ENCODE results near the gene PARD3.
"Not testable (repeated sequence)": the region's sequence is repeated elsewhere in the genome, so short reads cannot be mapped to it uniquely, and the experiment has no call there.

PARD3 gene

GRCh38 chr10:34751272-34751671 lies 63.8 kb downstream of the PARD3 start:
- H3K27me3 ChIP-seq (ENCODE audit: insufficient read depth, low read depth) = no peaks in the 10 kb centered on the region
- H3K79me2 ChIP-seq (ENCODE audit: insufficient read depth, low read depth) = peaks cover 48% of the 10 kb centered on the region; the same call in 1 of the 2 replicates
- H2AFZ ChIP-seq (ENCODE audit: low read depth) = no peak overlapping the region
- no peak overlapping the region for H3K27ac ChIP-seq
- H3K4me2 ChIP-seq = no peak overlapping the region
- peaks cover 29% of the 10 kb centered on the region for H3K4me1 ChIP-seq (ENCODE audit: low read depth, poor library complexity, severe bottlenecking)
- TF ChIP-seq CTCF (conservative IDR thresholded peaks at IDR 0.05; ENCODE audit: low read depth, low read length) = no peak
- no peak overlapping the region for H3K9ac ChIP-seq
- no peaks in the 10 kb centered on the region; the same call in 1 of the 2 replicates for H4K20me1 ChIP-seq (ENCODE audit: insufficient read depth)
- no peaks in the 10 kb centered on the region for H3K36me3 ChIP-seq (ENCODE audit: insufficient read depth)
- no peak overlapping the region for H3K4me3 ChIP-seq (IDR thresholded peaks at IDR 0.05; ENCODE audit: insufficient read depth, low read depth, low read length)

- H3K27ac ChIP-seq; H4K20me1 ChIP-seq (ENCODE audit: insufficient read depth): not testable (repeated sequence)
- peaks cover 48% of the 10 kb centered on the region; the same call in 1 of the 2 replicates for H3K79me2 ChIP-seq (ENCODE audit: insufficient read depth, low read depth)
These were observed 64.3 kb downstream of the PARD3 start for GRCh38 chr10:34750795-34751194.

GRCh38 chr10:34748767-34749166 lies 66.3 kb downstream of the PARD3 start:
- Histone ChIP-seq H3K4me3 (IDR thresholded peaks at IDR 0.05; ENCODE audit: insufficient read depth, low read depth, low read length) (no peak overlapping the region), H3K79me2 (ENCODE audit: insufficient read depth, low read depth) (peaks cover 61% of the 10 kb centered on the region; the same call in 1 of the 2 replicates), H3K27me3 (ENCODE audit: insufficient read depth, low read depth) (no peaks in the 10 kb centered on the region), H3K36me3 (ENCODE audit: insufficient read depth) (no peaks in the 10 kb centered on the region), H3K27ac (no peak overlapping the region), H3K4me1 (ENCODE audit: low read depth, poor library complexity, severe bottlenecking) (peaks cover 20% of the 10 kb centered on the region), H3K9ac (no peak overlapping the region), H2AFZ (ENCODE audit: low read depth) (no peak overlapping the region), H3K4me2 (no peak overlapping the region), H4K20me1 (ENCODE audit: insufficient read depth) (no peaks in the 10 kb centered on the region; the same call in 1 of the 2 replicates)
- TF ChIP-seq CTCF (conservative IDR thresholded peaks at IDR 0.05; ENCODE audit: low read depth, low read length) = no peak

More at GRCh38 chr10:34750795-34751194, 64.3 kb downstream of the PARD3 start:
- not testable (repeated sequence) for H3K9ac ChIP-seq; H3K27me3 ChIP-seq (ENCODE audit: insufficient read depth, low read depth); H3K36me3 ChIP-seq (ENCODE audit: insufficient read depth); H3K4me2 ChIP-seq; H3K4me3 ChIP-seq (IDR thresholded peaks at IDR 0.05; ENCODE audit: insufficient read depth, low read depth, low read length); H2AFZ ChIP-seq (ENCODE audit: low read depth)
- peaks cover 29% of the 10 kb centered on the region for H3K4me1 ChIP-seq (ENCODE audit: low read depth, poor library complexity, severe bottlenecking)

GRCh38 chr10:34748357-34748756 lies 66.7 kb downstream of the PARD3 start:
- Histone ChIP-seq H3K36me3 (ENCODE audit: insufficient read depth) (no peaks in the 10 kb centered on the region), H3K79me2 (ENCODE audit: insufficient read depth, low read depth) (peaks cover 65% of the 10 kb centered on the region; the same call in 1 of the 2 replicates), H3K4me2 (no peak overlapping the region), H3K9ac (no peak overlapping the region), H3K27me3 (ENCODE audit: insufficient read depth, low read depth) (no peaks in the 10 kb centered on the region), H4K20me1 (ENCODE audit: insufficient read depth) (no peaks in the 10 kb centered on the region; the same call in 1 of the 2 replicates), H3K27ac (no peak overlapping the region), H2AFZ (ENCODE audit: low read depth) (no peak overlapping the region), H3K4me3 (IDR thresholded peaks at IDR 0.05; ENCODE audit: insufficient read depth, low read depth, low read length) (no peak overlapping the region), H3K4me1 (ENCODE audit: low read depth, poor library complexity, severe bottlenecking) (peaks cover 16% of the 10 kb centered on the region)
- no peak for TF ChIP-seq CTCF (conservative IDR thresholded peaks at IDR 0.05; ENCODE audit: low read depth, low read length)

GRCh38 chr10:34746094-34746493 lies 69.0 kb downstream of the PARD3 start:
- Histone ChIP-seq H3K4me1 (ENCODE audit: low read depth, poor library complexity, severe bottlenecking) (peaks cover 7% of the 10 kb centered on the region), H3K36me3 (ENCODE audit: insufficient read depth) (no peaks in the 10 kb centered on the region), H4K20me1 (ENCODE audit: insufficient read depth) (no peaks in the 10 kb centered on the region; the same call in 1 of the 2 replicates), H3K4me3 (IDR thresholded peaks at IDR 0.05; ENCODE audit: insufficient read depth, low read depth, low read length) (no peak overlapping the region), H3K9ac (no peak overlapping the region), H3K27ac (no peak overlapping the region), H2AFZ (ENCODE audit: low read depth) (no peak overlapping the region), H3K79me2 (ENCODE audit: insufficient read depth, low read depth) (peaks cover 58% of the 10 kb centered on the region; the same call in 1 of the 2 replicates), H3K4me2 (no peak overlapping the region), H3K27me3 (ENCODE audit: insufficient read depth, low read depth) (no peaks in the 10 kb centered on the region)
- no peak for TF ChIP-seq CTCF (conservative IDR thresholded peaks at IDR 0.05; ENCODE audit: low read depth, low read length)

Data from KMS-11 (cell line).